Panc1 (cell line): ENCODE results near the gene ALG1L2. TPM values are rescaled to one million over a fixed set of nuclear protein-coding genes. Genes with fewer than 3 reads are reported as not detected.
"Not testable (repeated sequence)": the region's sequence is repeated elsewhere in the genome, so short reads cannot be mapped to it uniquely, and the experiment has no call there.

ENCODE experiments used
- ATAC-seq: fragments of 200-7000 bp; cut with Tn5 transposase; 2 replicates; pipeline ENCODE4 v1.9.1; 2020; ENCODE audit warnings: mild to moderate bottlenecking, moderate library complexity
- BruUV-seq: library from RNA; stranded (reverse); fragments of 400-500 nt; replicated peaks from 2 replicates; lab custom pipeline; 2021; lab: Mats Ljungman, UMichigan
- CTCF ChIA-PET: fragments of 300-600 bp; sonication (Branson Sonifier 250); formaldehyde crosslinking; loops from one replicate; lab custom pipeline; 2022; ENCODE audit warnings: antibody characterized with exemption; lab: Charles Lee
- POLR2A ChIA-PET: fragments of 300-600 bp; sonication (Branson Sonifier 250); formaldehyde crosslinking; loops from one replicate; lab custom pipeline; 2022; ENCODE audit warnings: antibody characterized with exemption; lab: Charles Lee
- DNase-seq: peaks from one replicate; pipeline ENCODE4 v3.0.0-alpha.2; 2010; ENCODE audit warnings: low read depth, low spot score
- H3K27ac ChIP-seq: 2 replicates; pipeline ENCODE4 v1.5.1; 2011; ENCODE audit warnings: mild to moderate bottlenecking, low read length, inconsistent platforms
- H3K27me3 ChIP-seq: fragments of 200-500 bp; sonication (Bioruptor generic); 2 replicates; pipeline ENCODE4 v1.6.0; 2014; ENCODE audit warnings: low read length, inconsistent platforms; ENCODE audit not compliant: control insufficient read depth, insufficient read depth
- H3K36me3 ChIP-seq: fragments of 200-500 bp; sonication (Bioruptor generic); 2 replicates; pipeline ENCODE4 v1.5.1; 2014; ENCODE audit warnings: inconsistent platforms, mild to moderate bottlenecking, low read length, moderate library complexity; ENCODE audit not compliant: control insufficient read depth, insufficient read depth
- H3K4me1 ChIP-seq: 2 replicates; pipeline ENCODE4 v1.5.1; 2011; ENCODE audit warnings: inconsistent platforms, mild to moderate bottlenecking, low read length, moderate library complexity; ENCODE audit not compliant: control insufficient read depth, insufficient read depth
- H3K4me3 ChIP-seq, 2 experiments: 2 replicates each; pipeline ENCODE4 v1.5.1; 2011 to 2012; ENCODE audit warnings: low read depth in 2 of 2, low read length in 2 of 2, mild to moderate bottlenecking in 2 of 2, inconsistent platforms in 1 of 2, moderate library complexity in 1 of 2
- H3K9me3 ChIP-seq: fragments of 200-500 bp; sonication (Bioruptor generic); 2 replicates; pipeline ENCODE4 v1.5.1; 2014; ENCODE audit warnings: low read depth, mild to moderate bottlenecking, inconsistent platforms, low read length, moderate library complexity; ENCODE audit not compliant: control insufficient read depth, insufficient read depth
- in situ Hi-C: cut with HindIII; loops from 2 replicates; pipeline ENCODE4 v1.10.0; 2016; ENCODE audit warnings: low sequenced_read_pairs, low pct_unique_long_range_greater_than_20kb
- intact Hi-C: fragments of 100-400 bp; cut with micrococcal nuclease; formaldehyde crosslinking; loops from one replicate; pipeline ENCODE4 v1.10.0; 2022; ENCODE audit not compliant: unreplicated experiment
- total RNA-seq: library from RNA; stranded (reverse); gene quantifications from one replicate; pipeline ENCODE4 v1.2.1, GENCODE V29; 2021; ENCODE audit not compliant: unreplicated experiment
- TF ChIP-seq, protein P1 (sequence below): fragments of 450-650 bp; IDR thresholded peaks from 2 replicates; pipeline ENCODE4 v1.5.1; 2017; ENCODE audit warnings: mild to moderate bottlenecking

ALG1L2 gene
- total RNA-seq, 1 experiment from 2014 or later, result 0.33 TPM

DNA sequence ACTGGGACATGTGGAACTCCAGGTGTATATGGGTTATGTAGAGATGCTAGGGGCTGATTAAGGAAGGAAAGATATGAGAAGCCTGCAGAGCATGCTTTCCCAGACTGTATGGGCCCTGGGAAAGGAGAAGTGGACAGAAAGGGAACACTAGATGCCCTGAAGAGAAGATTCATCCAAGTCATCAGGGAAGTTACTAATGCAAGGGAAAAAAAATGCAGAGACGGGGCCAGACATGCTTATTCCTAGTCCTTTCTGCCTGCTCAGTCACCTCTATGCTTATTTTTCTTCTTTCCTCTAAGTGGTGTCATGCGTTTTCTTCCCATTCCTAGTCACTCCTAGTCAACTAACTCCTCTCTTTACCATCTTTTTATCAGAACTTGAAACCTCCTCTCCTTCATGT is 43.8 kb downstream of the ALG1L2 start:
- H3K4me1 ChIP-seq, intact Hi-C loops, POLR2A ChIA-PET, ATAC-seq, H3K36me3 ChIP-seq, H3K27ac ChIP-seq, in situ Hi-C loops, CTCF ChIA-PET, BruUV-seq, DNase-seq, H3K9me3 ChIP-seq, H3K27me3 ChIP-seq, H3K4me3 ChIP-seq: not testable (repeated sequence)

DNA sequence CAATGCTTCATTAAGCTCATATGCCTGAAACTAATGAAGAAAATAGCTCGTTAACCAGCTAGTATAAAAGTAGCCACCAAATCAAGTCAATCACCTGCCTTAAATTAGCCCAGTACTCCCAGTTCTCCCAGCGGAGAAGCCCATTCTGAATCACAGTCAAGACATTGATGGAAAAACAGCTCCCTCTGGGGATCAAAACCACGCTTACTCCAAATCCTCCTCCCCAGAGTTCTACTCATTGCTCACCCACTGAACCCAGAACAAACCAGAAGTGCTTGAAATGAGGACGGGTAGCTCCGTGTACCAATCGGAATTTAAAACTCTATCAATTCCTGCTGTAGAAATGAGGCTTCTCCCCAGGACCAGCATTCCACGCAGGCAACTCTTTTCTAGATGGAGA is 54.7 kb downstream of the ALG1L2 start:
- CTCF ChIA-PET, in situ Hi-C loops: not testable (repeated sequence)
- TF ChIP-seq, protein P1, sequence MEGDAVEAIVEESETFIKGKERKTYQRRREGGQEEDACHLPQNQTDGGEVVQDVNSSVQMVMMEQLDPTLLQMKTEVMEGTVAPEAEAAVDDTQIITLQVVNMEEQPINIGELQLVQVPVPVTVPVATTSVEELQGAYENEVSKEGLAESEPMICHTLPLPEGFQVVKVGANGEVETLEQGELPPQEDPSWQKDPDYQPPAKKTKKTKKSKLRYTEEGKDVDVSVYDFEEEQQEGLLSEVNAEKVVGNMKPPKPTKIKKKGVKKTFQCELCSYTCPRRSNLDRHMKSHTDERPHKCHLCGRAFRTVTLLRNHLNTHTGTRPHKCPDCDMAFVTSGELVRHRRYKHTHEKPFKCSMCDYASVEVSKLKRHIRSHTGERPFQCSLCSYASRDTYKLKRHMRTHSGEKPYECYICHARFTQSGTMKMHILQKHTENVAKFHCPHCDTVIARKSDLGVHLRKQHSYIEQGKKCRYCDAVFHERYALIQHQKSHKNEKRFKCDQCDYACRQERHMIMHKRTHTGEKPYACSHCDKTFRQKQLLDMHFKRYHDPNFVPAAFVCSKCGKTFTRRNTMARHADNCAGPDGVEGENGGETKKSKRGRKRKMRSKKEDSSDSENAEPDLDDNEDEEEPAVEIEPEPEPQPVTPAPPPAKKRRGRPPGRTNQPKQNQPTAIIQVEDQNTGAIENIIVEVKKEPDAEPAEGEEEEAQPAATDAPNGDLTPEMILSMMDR, result 0 out of 2 replicates have a peak, but pooled peaks have one; percentile 7

DNA sequence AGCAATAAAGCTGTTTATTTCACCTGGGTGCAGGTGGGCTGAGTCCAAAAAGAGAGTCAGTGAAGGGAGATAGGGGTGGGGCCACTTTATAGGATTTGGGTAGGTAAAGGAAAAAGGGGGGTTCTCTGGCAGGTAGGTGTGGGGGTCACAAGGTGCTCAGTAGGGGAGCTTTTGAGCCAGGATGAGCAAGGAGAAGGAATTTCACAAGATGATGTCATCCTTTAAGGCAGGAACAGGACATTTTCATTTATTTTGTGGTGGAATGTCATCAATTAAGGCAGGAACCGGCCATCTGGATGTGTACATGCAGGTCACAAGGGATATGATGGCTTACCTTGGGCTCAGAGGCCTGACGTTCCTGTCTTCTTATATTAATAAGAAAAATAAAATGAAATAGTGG is 56.1 kb downstream of the ALG1L2 start:
- H3K4me3 ChIP-seq, H3K27me3 ChIP-seq, H3K4me1 ChIP-seq, DNase-seq, ATAC-seq, BruUV-seq, intact Hi-C loops, in situ Hi-C loops, POLR2A ChIA-PET, H3K36me3 ChIP-seq, H3K27ac ChIP-seq, CTCF ChIA-PET, H3K9me3 ChIP-seq: not testable (repeated sequence)

More for the DNA sequence above, 54.7 kb downstream of the ALG1L2 start:
- H3K27me3 ChIP-seq, H3K4me1 ChIP-seq, intact Hi-C loops, H3K4me3 ChIP-seq, BruUV-seq, ATAC-seq, POLR2A ChIA-PET, H3K27ac ChIP-seq, H3K9me3 ChIP-seq, H3K36me3 ChIP-seq, DNase-seq: not testable (repeated sequence)

DNA sequence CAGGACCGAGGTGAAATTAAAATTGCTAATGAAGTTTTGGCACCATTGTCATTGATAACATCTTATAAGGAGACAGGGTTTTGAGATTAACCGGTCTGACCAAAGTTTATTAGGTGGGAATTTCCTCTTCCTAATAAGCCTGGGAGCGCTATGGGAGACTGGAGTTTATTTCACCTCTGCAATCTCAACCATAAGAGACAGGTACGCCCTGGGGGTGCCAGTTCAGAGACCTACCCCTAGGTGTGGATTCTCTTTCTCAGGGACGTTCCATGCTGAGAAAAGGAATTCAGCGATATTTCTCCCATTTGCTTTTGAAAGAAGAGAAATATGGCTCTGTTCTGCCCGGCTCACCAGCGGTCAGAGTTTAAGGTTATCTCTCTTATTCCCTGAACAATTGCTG is 57.4 kb downstream of the ALG1L2 start:
- BruUV-seq, H3K27ac ChIP-seq, H3K9me3 ChIP-seq, CTCF ChIA-PET, H3K36me3 ChIP-seq, ATAC-seq, H3K4me3 ChIP-seq, H3K27me3 ChIP-seq, DNase-seq, in situ Hi-C loops, H3K4me1 ChIP-seq, intact Hi-C loops, POLR2A ChIA-PET: not testable (repeated sequence)

DNA sequence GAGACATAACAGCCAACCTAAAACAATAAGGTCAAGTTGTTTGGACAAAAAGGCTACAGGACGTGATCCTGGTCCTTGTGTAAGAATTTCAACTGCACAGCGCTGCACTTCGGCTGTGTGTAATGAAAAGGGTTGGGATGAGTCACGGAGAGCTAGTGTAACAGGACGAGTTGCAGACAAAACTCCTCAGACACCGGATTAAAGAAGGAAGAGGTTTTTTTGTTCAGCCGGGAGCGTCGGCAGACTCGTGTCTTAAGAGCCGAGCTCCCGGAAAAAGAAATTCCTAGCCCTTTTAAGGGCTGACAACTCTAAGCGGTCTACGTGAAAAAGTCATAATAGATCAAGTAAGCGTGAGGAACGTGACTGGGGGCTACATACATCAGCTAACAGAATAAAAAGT is 59.1 kb downstream of the ALG1L2 start:
- POLR2A ChIA-PET, intact Hi-C loops, in situ Hi-C loops, H3K9me3 ChIP-seq, H3K27me3 ChIP-seq, H3K36me3 ChIP-seq, DNase-seq, ATAC-seq, BruUV-seq, H3K4me3 ChIP-seq, H3K4me1 ChIP-seq, H3K27ac ChIP-seq, CTCF ChIA-PET: not testable (repeated sequence)
